ENCODE measurements around the gene DBX2.
"Not testable (repeated sequence)": the region's sequence is repeated elsewhere in the genome, so short reads cannot be mapped to it uniquely, and the experiment has no call there.

DBX2 gene

GRCh38 chr12:45050751-45051571 lies at the start of gene DBX2:
TSS of gene DBX2 (minus strand) at chr12:45051099. CDS start at chr12:45050927, 172 bp downstream.
- no peak for DNase-seq

- no peak for DNase-seq
Measured at GRCh38 chr12:45098766-45099165, 47.9 kb upstream of the DBX2 start.

- DNase-seq, result not testable (repeated sequence)
Measured at GRCh38 chr12:45095417-45095816, 44.5 kb upstream of the DBX2 start.

GRCh38 chr12:45093051-45093450 lies 42.2 kb upstream of the DBX2 start:
- DNase-seq, result no peak

- DNase-seq, result no peak
Measured at GRCh38 chr12:45089411-45090075, 38.6 kb upstream of the DBX2 start.

- no peak for DNase-seq
Measured at GRCh38 chr12:45088608-45089007, 37.7 kb upstream of the DBX2 start.

- DNase-seq, result not testable (repeated sequence)
Measured at GRCh38 chr12:45084248-45084647, 33.3 kb upstream of the DBX2 start.

GRCh38 chr12:45077251-45077650 lies 26.4 kb upstream of the DBX2 start:
- no peak for DNase-seq

- DNase-seq, result no peak
Measured at GRCh38 chr12:45076417-45077026, 25.6 kb upstream of the DBX2 start.

GRCh38 chr12:45075587-45076282 lies 24.8 kb upstream of the DBX2 start:
- no peak for DNase-seq

- no peak for DNase-seq
Measured at GRCh38 chr12:45065125-45065626, 14.3 kb upstream of the DBX2 start.

- DNase-seq, result no peak
Measured at GRCh38 chr12:45060976-45061375, 10.1 kb upstream of the DBX2 start.

- DNase-seq, result no peak
Measured at GRCh38 chr12:45051572-45052125, 750 bp upstream of the DBX2 start.

GRCh38 chr12:45049912-45050750 lies 768 bp downstream of the DBX2 start:
- no peak for DNase-seq

- DNase-seq, result no peak
Measured at GRCh38 chr12:45042599-45042998, 8.3 kb downstream of the DBX2 start.

- DNase-seq, result no peak
Measured at GRCh38 chr12:45040977-45041376, 9.9 kb downstream of the DBX2 start.

GRCh38 chr12:45039757-45040156 lies 11.1 kb downstream of the DBX2 start:
- DNase-seq, result no peak

GRCh38 chr12:45034861-45035265 lies 16.0 kb downstream of the DBX2 start:
- no peak for DNase-seq

GRCh38 chr12:45017916-45018315 lies 33.0 kb downstream of the DBX2 start:
- DNase-seq, result no peak

GRCh38 chr12:45014396-45014795 lies 36.5 kb downstream of the DBX2 start:
- DNase-seq, result no peak

- no peak for DNase-seq
Measured at GRCh38 chr12:45012749-45013148, 38.1 kb downstream of the DBX2 start.

GRCh38 chr12:45010059-45010458 lies 40.8 kb downstream of the DBX2 start:
- no peak for DNase-seq

Data from cortex of kidney (tissue), 1 donor.